Activated T-cell treated with anti-CD3 and anti-CD28 coated beads for 24 hours (primary cell): ENCODE data around the gene NRBF2.
"Not testable (repeated sequence)": the region's sequence is repeated elsewhere in the genome, so short reads cannot be mapped to it uniquely, and the experiment has no call there.

Experiments used
- DNase-seq: peaks from one replicate; pipeline ENCODE4 v3.0.0-alpha.2; 2020; ENCODE audit warnings: low read depth

The NRBF2 gene

GRCh38 chr10:63133056-63133820, at the start of gene NRBF2:
TSS of gene NRBF2 (plus strand) at chr10:63133328. CDS start at chr10:63133471, 143 bp downstream.
- peak; percentile 97 for DNase-seq

DNA sequence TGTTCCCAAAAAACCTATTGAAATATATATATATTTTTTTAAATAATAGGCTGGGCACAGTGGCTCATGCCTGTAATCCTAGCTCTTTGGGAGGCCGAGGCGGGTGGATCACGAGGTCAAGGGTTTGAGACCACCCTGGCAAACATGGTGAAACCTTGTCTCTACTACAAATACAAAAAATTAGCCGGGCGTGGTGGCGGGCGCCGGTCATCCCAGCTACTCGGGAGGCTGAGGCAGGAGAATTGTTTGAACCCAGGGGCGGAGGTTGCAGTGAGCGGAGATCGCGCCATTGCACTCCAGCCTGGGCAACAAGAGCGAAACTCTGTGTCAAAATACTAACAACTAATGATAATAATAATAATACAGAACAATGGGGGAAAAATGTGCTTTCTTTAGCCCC, 49.7 kb upstream of the NRBF2 start:
- not testable (repeated sequence) for DNase-seq

DNA sequence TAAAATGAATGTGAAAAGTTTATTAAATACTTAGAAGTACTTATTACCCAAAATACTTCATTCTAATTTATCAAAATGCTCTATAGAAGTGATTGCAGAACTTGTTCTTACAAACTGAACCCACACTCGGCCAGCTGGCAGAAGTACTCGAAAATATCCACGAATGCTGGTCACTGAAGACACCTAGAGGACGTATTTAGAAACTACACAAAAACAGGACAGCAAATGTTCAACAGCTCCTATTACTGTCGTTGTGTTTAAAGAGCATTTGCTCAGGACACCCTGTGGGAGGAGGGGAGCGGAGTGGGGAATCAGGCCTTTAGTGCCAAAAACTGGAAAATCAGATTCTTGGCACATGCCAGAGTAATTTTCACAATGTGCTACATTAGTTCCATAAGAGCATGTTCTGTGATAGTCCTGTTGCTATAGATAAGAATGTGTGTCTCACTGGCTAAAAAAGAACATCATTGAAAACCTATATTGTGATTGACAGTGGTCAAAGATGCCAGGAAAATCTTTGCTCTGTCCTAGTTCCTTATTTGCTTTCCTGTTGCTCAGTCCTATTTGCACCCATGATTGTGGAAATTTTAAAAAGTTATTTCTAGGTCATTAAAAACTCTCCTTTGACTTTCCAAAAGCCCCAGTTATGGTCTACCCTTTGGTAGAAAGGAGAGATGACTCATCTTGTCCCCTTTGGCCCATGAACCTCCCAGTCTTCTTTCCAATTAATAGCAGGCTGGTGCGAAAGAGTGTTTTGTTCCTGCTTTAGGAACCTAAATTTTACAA, 49.0 kb upstream of the NRBF2 start:
- peak; percentile 25 for DNase-seq

GRCh38 chr10:63084690-63085382, 48.3 kb upstream of the NRBF2 start:
- DNase-seq, result no peak

GRCh38 chr10:63093227-63093626, 39.9 kb upstream of the NRBF2 start:
- DNase-seq, result no peak

DNA sequence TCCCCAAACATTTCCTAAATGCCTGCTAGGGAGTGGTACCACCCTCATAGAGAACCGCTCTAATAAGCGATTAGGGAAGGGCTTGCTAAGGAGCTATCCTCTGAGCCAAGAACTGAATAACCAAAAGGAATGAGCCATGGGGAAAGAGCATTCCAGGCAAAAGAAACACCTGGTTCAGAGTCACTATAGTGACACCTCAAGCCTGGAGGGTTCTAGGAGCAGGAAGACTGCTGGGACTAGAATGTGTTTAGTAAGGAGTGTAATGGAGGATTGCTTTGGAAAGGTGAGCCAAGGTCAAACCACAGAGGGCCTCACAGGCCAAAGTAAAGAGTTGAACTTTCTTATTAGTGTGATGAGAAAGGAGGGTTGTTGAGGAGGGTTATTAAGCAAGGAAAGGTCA, 38.7 kb upstream of the NRBF2 start:
- DNase-seq, result no peak

DNA sequence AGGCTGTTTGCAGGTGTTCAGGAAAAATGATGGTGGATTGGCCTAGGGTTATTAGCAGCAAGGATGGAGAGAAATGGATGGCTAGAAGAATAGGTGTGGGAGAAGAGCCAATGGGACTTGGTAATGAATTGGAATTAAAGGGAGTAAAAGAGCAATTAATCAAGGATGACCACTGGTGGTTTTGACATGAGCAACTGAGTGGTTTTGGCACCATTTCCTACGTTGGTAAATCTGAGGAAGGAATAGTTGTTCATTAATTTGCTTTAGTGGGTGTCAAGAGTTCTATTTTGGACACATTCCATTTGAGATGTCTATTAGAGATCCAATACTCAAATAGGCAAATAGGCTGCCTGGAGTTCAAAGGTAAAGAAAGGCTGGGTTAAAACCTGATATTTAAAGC, 38.2 kb upstream of the NRBF2 start:
- no peak for DNase-seq

DNA sequence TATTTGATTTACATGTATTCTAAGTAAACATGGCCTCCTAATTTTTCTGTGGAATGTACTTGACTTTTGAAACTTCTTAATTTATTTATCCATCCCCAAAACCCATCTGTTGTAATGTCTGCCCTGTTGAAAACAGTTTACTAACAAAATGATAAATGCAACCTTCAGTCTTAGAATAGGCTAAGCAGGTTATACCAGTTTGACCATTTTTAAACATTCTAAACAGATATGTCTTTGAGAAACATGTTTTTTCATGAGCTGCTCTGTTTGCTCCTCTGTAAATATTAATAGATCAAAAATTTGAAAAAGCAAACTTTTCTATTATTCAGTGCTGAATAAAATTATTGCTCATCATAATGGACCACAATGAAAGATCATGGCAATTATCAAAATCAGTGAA, 33.4 kb upstream of the NRBF2 start:
- no peak for DNase-seq

DNA sequence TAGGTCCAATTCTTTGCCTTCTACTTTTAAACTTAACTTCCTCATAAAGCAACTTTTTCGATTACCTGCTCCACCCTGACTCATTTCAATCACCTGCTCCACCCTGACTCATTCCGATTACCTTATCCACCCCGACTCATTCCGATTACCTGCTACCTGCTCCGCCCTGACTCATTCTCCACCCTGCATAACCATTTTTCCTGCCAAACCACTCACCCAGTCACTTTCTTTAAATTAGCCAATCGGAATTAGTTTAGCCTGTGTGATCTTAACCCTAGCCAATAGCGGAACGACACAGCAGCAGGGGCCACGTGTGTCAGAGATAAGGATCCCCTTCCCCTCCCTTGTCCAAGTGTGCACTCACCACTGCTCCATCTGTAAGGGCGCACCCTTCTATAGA, 32.0 kb upstream of the NRBF2 start:
- DNase-seq, result not testable (repeated sequence)

DNA sequence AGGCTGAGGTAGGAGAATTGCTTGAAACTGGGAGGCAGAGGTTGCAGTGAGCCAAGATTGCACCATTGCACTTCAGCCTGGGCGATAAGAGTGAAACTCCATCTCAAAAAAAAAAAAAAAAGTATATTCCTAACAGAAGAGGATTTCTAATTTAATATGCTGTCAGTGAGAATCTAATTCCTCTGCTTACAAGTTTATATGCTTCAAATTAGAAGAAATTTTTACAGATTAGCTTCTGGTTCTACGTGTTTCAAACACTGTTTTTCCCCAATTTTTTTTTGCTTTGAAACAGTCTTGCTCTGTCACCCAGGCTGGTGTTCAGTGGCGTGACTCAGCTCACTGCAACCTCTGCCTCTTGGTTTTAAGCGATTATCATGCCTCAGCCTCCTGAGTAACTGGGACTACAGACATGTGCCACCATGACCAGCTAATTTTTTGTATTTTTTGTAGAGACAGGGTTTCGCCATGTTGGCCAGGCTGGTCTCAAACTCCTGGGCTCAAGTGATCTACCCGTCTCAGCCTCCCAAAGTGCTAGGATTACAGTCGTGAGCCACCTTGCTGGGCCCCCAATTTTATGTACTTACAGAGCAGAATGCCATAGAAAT, 30.7 kb upstream of the NRBF2 start:
- DNase-seq, result not testable (repeated sequence)

DNA sequence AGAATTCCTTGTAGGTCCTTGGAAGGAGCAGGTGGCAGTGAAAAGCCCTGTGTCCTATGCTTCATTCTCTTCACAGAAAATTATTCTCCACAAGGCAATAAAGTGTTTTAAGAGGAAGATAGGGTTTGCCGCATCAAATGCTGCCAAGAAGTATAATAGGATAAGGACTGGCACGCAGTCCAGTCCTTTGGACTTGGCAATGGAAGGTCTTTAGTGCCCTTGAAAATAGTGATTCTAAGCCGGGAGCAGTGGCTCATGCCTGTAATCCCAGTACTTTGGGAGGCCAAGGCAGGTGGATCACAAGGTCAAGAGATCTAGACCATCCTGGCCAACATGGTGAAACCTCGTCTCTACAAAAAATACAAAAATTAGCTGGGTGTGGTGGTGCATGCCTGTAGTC, 29.9 kb upstream of the NRBF2 start:
- not testable (repeated sequence) for DNase-seq

DNA sequence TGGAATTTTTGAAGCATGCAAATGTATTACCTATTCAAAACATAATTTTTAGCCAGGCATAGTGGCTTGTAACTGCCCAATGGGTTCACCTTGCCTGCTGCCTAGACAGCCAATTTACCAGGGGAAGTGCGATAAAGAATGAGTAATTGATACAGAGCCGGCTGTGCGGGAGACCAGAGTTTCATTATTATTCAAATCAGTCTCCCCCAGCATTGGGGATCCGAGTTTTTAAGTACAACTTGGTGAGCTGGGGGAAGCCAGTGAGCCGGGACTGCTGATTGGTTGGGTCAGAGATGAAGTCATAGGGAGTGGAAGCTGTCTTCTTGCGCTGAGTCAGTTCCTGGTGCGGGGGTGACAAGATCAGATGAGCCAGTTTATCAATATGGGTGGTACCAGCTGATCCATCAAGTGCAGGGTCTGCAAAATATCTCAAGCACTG, 29.1 kb upstream of the NRBF2 start:
- peak; percentile 26 for DNase-seq

GRCh38 chr10:63105225-63106110, 27.7 kb upstream of the NRBF2 start:
- no peak for DNase-seq

DNA sequence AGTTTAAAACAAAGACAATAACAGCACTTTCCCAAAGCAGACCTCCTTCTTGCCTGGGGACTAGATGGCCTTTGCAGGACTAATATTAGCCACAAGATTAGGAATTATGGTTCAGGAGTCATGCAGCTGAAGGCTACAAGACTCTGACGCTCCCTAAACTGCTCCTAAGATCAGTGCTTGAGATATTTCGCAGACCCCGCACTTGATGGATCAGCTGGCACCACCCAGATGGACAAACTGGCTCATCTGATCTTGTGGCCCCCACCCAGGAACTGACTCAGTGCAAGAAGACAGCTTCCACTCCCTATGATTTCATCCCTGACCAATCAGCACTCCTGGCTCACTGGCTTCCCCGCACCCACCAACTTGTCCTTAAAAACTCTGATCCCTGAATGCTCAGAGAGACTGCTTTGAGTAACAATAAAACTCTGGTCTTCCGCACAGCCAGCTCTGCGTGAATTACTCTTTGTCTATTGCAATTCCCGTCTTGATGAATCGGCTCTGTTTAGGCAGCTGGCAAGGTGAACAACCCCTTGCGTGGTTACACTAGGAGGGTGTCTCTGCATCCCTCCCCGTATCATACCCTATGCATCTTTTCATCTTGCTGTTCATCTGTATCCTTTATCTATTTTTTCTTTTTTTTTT, 26.9 kb upstream of the NRBF2 start:
- no peak for DNase-seq

DNA sequence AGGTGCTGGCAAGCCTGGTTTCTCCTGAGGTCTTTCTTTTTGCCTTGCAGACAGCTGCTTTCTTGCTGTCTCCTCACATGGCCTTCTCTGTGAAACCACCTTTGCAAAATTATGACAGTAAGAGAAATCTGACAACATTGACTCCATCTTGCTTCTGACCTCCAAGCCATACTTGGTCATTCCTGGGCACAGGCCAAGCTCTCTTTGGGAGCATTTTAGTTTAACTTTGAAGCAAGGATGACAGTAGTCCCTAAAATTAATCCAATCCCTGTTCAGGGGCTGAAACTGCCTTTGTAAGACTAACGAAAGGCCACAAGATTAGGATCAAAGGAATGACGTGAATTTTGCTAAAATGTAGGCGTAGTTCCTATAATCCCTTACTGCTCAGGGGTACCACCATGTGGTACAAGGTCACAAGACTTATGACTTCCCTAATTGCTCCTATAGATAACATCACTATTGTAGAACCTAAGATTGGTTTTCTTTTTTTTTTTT, 25.1 kb upstream of the NRBF2 start:
- no peak for DNase-seq

DNA sequence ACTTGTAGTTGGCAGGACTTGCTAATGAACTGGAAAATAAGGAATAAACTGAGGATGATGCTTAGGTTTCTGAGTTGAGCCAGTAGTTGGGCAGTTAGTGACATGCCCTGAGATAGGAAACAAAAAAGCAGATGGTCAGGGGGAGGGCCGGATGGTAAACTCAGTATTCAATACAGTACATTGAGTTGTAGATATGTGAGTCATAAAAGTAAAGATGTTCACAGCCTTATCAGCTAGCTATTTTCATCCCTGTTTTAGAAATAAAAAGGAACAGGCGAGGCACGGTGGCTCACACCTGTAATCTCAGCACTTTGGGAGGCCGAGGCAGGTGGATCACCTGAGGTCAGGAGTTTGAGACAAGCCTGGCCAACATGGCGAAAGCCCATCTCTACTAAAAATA, 22.2 kb upstream of the NRBF2 start:
- no peak for DNase-seq

- no peak for DNase-seq
Observed at GRCh38 chr10:63114031-63114814, 18.9 kb upstream of the NRBF2 start.

DNA sequence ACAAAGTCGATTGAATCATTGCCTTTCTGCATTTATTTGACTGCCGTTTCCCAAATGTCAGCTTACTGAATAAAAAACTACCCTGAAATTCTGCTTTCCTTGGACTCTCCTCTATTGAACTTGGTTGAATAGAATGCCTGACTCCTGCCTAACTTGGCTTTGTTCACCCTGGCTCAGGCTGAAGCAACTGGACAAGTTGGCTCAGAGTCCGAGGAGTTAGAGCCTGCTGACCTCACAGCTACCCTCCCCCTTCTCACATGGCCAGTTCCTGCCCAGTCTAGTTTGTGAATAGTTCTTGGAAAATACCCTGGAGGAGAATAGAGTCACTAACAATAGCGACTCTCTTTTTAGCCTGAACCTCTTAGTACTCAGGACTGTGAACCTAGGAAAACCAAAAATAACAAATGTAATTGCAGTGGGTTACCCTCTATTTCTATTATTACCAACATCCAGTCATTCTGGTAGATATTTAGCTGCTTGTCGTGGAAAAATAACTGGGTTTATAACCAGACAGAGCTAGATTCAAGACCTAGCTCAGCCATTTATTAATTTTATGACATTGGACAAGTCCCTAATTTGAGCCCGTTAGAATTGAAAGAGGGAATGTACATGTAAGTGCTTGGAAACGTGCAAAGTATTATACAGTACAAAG, 17.3 kb upstream of the NRBF2 start:
- no peak for DNase-seq

- DNase-seq, result no peak
Observed at GRCh38 chr10:63116452-63117072, 16.6 kb upstream of the NRBF2 start.
